GM13976 (cell line): ENCODE results near the gene TCEANC.
A peak's percentile ranks its signal among the peaks of the same experiment; 100 is the strongest.

Experiments used
- DNase-seq: peaks from one replicate; pipeline ENCODE4 v3.0.0; 2012; ENCODE audit warnings: low spot score
- in situ Hi-C: fragments of 300-500 bp; cut with MboI; formaldehyde crosslinking; loops from one replicate; pipeline ENCODE4 v1.12.0; 2022; ENCODE audit warnings: low sequenced_read_pairs, mixed read lengths, inconsistent platforms; ENCODE audit not compliant: unreplicated experiment
- TF ChIP-seq, protein P1 (sequence below): IDR thresholded peaks from 2 replicates; pipeline ENCODE4 v1.5.1; 2012; ENCODE audit warnings: borderline replicate concordance, mild to moderate bottlenecking; ENCODE audit not compliant: insufficient read depth; ENCODE audit errors: extremely low read depth, missing control alignments, control extremely low read depth

TCEANC gene, protein sequence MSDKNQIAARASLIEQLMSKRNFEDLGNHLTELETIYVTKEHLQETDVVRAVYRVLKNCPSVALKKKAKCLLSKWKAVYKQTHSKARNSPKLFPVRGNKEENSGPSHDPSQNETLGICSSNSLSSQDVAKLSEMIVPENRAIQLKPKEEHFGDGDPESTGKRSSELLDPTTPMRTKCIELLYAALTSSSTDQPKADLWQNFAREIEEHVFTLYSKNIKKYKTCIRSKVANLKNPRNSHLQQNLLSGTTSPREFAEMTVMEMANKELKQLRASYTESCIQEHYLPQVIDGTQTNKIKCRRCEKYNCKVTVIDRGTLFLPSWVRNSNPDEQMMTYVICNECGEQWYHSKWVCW

DNA sequence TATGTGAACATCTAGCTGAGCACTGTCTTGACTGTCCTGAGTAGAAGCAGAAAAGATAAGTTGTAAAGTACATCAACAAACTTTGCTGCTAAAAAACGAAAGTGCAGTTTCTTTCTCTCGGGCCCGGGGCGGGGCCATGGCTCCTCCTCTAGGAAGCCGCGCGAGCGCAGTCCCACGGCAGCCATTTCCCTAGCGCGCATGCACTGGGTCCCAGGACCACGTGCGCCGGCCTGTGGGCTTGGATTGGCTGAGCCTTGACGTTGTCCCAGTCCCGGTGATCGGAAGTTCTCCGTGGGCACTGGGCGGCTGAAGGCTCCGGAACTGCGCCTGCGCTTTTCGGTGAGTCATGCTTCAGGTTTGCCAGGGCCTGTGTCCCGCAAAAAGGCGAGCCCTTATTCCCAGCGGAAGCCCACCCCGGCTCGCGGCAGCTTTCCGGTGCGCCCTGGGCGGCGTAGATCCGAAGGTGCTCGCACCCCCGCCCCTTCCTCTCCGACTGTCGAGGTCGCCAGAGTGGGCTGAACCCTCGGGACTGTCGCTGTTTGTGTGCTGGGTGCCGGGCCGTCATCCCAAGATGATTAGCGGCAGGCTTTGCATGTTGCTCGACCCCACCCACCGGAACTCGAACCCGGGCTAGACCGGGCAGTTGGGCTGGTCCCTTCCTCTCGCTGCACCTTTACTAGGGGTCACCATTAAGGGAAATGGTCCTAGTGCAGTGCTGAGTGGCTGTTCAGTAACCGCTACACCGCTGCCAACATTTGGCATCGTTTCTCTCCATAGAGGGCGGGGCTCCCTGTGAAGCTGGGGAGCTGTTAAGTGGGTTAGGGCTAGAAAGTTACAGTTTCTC lies at the start of gene TCEANC:
Gene TCEANC (plus strand): TSS at position 292 of the 844 bp plus-strand sequence. CDS start 9,368 bp downstream, outside the sequence.
- peak; percentile 92 for DNase-seq
- in situ Hi-C loops = loop anchor here (25.0 kb wide), 1 partner anchor 566 kb away; no protein-coding TSS in a partner anchor
- TF ChIP-seq, protein P1, sequence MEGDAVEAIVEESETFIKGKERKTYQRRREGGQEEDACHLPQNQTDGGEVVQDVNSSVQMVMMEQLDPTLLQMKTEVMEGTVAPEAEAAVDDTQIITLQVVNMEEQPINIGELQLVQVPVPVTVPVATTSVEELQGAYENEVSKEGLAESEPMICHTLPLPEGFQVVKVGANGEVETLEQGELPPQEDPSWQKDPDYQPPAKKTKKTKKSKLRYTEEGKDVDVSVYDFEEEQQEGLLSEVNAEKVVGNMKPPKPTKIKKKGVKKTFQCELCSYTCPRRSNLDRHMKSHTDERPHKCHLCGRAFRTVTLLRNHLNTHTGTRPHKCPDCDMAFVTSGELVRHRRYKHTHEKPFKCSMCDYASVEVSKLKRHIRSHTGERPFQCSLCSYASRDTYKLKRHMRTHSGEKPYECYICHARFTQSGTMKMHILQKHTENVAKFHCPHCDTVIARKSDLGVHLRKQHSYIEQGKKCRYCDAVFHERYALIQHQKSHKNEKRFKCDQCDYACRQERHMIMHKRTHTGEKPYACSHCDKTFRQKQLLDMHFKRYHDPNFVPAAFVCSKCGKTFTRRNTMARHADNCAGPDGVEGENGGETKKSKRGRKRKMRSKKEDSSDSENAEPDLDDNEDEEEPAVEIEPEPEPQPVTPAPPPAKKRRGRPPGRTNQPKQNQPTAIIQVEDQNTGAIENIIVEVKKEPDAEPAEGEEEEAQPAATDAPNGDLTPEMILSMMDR = no peak

DNA sequence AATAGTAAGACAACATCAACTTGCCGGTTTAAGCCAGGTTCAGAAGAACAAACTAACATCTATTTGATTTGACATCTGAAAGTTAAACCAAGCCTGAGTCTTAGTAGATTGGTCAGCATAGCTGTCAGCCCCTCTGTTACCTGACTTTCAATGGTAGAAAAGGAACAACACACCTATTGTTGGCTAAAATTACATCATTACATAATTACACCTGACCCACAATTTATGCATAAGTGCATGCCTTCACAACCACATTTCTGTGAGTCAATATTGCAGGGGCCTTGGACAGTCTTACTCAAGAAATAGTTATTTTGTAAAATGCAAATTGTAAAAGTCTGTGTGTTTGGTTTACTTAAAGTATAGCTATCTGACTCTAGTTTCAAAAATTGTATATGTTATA lies 47.3 kb upstream of the TCEANC start:
- no peak for DNase-seq
- TF ChIP-seq, protein P1 = no peak
- in situ Hi-C loops = no loop called here

DNA sequence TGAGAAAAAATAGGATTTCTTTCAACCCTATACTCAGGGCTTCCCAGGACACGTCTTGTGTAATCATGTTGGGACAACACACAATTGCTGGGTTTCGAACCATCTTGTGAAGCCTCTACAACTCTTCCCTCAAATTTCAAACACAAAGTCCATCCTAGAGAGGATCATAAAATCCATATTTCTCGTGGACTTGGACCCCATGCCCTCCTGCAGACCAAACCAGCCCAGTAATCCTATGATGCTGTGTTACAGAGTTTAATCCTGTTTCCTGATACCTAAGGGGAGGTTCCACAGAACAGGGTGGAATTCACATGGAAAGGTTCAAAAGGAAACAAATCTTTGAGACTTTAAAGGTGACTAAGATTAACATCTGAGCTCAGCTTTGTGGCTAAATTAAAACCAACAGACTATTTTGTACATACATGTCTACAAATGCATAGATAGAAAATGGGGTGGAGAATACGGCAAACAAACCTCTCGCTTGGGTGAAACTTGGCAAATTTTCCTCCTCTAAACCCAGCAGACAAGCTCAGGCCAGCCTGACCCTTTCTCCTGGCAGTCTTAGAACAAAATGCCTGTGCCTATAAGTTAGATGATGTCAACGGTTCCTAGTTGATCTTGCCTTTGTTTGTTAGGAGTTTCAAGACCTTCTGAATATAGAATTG lies 45.5 kb upstream of the TCEANC start:
- in situ Hi-C loops = no loop called here
- TF ChIP-seq, protein P1 = no peak
- no peak for DNase-seq

DNA sequence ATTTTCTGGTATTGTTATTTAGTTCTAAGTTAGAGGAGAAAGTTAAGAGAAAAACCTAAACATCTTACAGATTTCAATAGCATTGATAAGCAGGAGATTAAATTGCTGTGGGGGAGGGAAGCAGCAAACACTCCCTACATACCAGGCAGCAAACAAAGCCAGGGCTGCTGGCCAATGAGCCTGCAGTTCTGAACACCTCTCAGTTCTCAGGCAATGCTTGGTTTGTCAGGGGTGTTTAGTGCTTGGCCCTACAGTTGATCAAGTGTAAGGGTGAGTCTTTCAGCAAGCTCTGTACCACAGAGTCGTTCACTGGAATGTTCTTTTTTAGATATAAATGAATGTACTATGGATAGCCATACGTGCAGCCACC lies 45.0 kb upstream of the TCEANC start:
- TF ChIP-seq, protein P1 = no peak
- DNase-seq = no peak
- in situ Hi-C loops = no loop called here

DNA sequence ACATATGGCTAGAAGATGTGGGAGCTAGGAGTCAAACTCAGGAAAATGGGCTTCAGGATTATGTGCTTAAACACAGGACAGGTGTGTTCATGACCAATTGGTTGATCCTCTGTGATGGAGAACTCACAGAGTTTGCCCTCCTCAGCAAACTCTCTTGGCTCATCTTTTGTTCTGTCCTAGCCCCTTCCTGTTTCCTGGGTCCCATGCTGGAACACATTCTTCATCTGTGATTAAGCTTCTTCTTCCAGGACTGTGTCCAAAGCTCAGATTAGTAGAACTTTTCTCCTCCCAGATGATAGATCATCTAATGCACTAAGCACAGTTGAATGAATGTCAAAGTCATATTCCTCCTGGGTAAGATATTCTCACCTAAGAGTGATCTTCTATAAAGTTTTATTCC lies 38.8 kb upstream of the TCEANC start:
- TF ChIP-seq, protein P1 = no peak
- in situ Hi-C loops = no loop called here
- DNase-seq = no peak

DNA sequence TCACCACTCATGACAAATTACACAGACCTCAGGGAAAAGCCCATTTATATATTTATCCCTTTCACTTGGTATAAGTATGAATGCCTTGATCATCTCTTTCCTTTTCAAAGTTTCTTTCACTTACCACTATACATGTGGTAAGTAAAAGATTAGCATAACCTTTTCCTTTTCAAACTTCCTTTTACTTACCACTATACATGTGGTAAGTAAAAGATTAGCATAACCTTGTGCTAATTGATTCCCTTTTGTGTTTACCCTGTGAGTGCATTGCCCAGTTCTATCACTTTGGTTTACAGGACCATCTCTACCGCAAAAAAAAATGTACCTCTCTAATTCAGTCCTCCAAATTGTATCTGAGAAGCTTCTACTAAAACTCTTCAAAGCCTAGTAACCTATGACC lies 32.7 kb upstream of the TCEANC start:
- no peak for DNase-seq
- TF ChIP-seq, protein P1 = no peak
- in situ Hi-C loops = no loop called here
